ENCODE measurements around the gene WNK1. TPM values are rescaled to one million over a fixed set of nuclear protein-coding genes. Genes with fewer than 3 reads are reported as not detected.

Gene WNK1
- total RNA-seq, 1 experiment from 2014 or later, result 83.3 TPM

DNA sequence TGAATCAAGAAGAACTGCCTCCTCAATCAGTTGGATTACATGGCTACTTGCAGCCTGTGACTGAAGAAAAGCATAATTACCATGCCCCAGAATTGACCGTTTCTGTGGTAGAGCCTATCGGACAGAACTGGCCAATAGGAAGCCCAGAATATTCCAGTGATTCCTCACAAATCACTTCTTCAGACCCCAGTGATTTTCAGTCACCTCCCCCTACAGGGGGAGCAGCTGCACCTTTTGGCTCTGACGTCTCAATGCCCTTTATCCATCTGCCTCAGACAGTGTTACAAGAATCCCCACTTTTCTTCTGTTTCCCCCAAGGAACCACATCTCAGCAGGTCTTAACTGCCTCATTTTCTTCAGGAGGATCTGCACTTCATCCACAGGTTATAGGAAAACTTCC, 116.3 kb downstream of the WNK1 start:
- Histone ChIP-seq H3K4me3 (no peak overlapping the region), H3K36me3 (peaks cover 84% of the 10 kb centered on the region), H3K27me3 (no peaks in the 10 kb centered on the region), H3K9me3 (replicated peaks) (no peaks in the 10 kb centered on the region), H3K4me1 (no peaks in the 10 kb centered on the region), H3K27ac (no peak overlapping the region)
- peak in 1 of 2 experiments; percentile 12 for DNase-seq

DNA sequence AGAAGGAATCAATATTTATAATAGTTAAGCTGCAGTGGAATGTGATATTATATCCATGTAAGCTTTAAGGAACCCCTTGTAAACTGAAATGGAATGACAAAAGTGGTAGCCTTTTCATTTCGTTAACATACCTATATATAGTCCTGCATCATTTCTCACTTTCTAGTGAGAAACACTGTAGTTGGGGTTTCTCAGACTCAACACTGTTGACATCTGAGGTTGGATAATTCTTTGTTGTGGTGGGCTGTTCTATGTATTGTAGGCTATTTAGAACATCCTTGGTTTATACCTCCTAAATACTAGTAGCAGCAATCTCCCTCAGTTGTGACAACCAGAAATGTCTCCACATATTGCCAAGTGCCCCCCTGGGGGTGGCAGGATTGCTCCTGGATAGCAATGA, 118.0 kb downstream of the WNK1 start:
- H3K27me3 ChIP-seq, result no peaks in the 10 kb centered on the region
- no peaks in the 10 kb centered on the region for H3K4me1 ChIP-seq
- H3K27ac ChIP-seq, result no peak overlapping the region
- peaks cover 87% of the 10 kb centered on the region for H3K36me3 ChIP-seq
- no peaks in the 10 kb centered on the region for H3K9me3 ChIP-seq (replicated peaks)
- no peak for DNase-seq
- no peak overlapping the region for H3K4me3 ChIP-seq

DNA sequence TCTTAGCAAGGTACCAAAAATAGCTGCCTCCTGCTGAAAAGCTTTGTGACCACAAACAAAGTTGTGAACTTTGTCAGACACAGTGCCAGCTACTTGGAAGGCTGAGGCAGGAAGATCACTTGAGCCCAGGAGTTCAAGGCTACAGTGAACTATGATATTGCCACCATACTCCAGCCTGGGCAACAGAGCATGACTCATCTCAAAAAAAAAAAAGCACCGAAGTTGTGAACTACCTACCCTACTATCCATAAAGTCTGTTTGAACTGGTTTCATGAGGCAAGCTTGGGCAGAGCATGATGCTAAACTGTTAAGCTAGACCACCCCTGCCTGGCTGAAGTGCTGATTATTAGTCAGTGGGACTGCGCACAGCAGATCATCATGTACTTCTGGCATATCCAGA, 121.6 kb downstream of the WNK1 start:
- Histone ChIP-seq H3K27ac (no peak overlapping the region), H3K4me3 (no peak overlapping the region), H3K27me3 (no peaks in the 10 kb centered on the region), H3K36me3 (peaks cover 62% of the 10 kb centered on the region), H3K9me3 (replicated peaks) (no peaks in the 10 kb centered on the region), H3K4me1 (no peaks in the 10 kb centered on the region)
- no peak for DNase-seq

DNA sequence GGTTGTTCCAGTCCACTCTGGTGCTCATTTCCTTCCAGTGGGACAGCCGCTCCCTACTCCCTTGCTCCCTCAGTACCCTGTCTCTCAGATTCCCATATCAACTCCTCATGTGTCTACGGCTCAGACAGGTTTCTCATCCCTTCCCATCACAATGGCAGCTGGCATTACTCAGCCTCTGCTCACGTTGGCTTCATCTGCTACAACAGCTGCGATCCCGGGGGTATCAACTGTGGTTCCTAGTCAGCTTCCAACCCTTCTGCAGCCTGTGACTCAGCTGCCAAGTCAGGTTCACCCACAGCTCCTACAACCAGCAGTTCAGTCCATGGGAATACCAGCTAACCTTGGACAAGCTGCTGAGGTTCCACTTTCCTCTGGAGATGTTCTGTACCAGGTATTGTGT, 127.3 kb downstream of the WNK1 start:
- H3K27me3 ChIP-seq, result no peaks in the 10 kb centered on the region
- peak overlapping the region; percentile 17; the same call in 1 of the 2 replicates for H3K27ac ChIP-seq
- H3K9me3 ChIP-seq (replicated peaks), result no peaks in the 10 kb centered on the region
- H3K4me3 ChIP-seq, result no peak overlapping the region
- H3K36me3 ChIP-seq, result peaks cover 67% of the 10 kb centered on the region
- DNase-seq, result peak; percentile 89 to 90
- H3K4me1 ChIP-seq, result peaks cover 4% of the 10 kb centered on the region

DNA sequence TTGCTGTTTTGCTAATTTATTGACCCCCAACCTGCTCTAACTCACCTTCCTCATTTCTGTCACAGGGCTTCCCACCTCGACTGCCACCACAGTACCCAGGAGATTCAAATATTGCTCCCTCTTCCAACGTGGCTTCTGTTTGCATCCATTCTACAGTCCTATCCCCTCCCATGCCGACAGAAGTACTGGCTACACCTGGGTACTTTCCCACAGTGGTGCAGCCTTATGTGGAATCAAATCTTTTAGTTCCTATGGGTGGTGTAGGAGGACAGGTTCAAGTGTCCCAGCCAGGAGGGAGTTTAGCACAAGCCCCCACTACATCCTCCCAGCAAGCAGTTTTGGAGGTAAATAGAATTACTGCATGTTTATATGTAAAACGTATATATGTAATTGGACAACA, 128.3 kb downstream of the WNK1 start:
- H3K9me3 ChIP-seq (replicated peaks), result no peaks in the 10 kb centered on the region
- no peaks in the 10 kb centered on the region for H3K27me3 ChIP-seq
- peaks cover 4% of the 10 kb centered on the region for H3K4me1 ChIP-seq
- H3K4me3 ChIP-seq, result no peak overlapping the region
- peaks cover 69% of the 10 kb centered on the region for H3K36me3 ChIP-seq
- no peak overlapping the region for H3K27ac ChIP-seq
- no peak for DNase-seq

DNA sequence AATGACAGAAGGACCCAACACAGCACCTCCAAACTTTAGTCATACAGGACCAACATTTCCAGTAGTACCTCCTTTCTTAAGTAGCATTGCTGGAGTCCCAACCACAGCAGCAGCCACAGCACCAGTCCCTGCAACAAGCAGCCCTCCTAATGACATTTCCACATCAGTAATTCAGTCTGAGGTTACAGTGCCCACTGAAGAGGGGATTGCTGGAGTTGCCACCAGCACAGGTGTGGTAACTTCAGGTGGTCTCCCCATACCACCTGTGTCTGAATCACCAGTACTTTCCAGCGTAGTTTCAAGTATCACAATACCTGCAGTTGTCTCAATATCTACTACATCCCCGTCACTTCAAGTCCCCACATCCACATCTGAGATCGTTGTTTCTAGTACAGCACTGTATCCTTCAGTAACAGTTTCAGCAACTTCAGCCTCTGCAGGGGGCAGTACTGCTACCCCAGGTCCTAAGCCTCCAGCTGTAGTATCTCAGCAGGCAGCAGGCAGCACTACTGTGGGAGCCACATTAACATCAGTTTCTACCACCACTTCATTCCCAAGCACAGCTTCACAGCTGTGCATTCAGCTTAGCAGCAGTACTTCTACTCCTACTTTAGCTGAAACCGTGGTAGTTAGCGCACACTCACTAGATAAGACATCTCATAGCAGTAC, 132.5 kb downstream of the WNK1 start:
- Histone ChIP-seq H3K27me3 (no peaks in the 10 kb centered on the region), H3K4me1 (peaks cover 3% of the 10 kb centered on the region), H3K27ac (no peak overlapping the region), H3K9me3 (replicated peaks) (no peaks in the 10 kb centered on the region), H3K36me3 (peaks cover 94% of the 10 kb centered on the region), H3K4me3 (no peak overlapping the region)
- DNase-seq, result no peak

DNA sequence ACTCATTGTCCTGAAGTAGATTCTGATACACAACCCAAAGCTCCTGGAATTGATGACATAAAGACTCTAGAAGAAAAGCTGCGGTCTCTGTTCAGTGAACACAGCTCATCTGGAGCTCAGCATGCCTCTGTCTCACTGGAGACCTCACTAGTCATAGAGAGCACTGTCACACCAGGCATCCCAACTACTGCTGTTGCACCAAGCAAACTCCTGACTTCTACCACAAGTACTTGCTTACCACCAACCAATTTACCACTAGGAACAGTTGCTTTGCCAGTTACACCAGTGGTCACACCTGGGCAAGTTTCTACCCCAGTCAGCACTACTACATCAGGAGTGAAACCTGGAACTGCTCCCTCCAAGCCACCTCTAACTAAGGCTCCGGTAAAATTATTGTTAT, 133.3 kb downstream of the WNK1 start:
- peaks cover 94% of the 10 kb centered on the region for H3K36me3 ChIP-seq
- no peak overlapping the region for H3K4me3 ChIP-seq
- H3K9me3 ChIP-seq (replicated peaks), result no peaks in the 10 kb centered on the region
- no peak overlapping the region for H3K27ac ChIP-seq
- no peak for DNase-seq
- no peaks in the 10 kb centered on the region for H3K27me3 ChIP-seq
- no peaks in the 10 kb centered on the region for H3K4me1 ChIP-seq

DNA sequence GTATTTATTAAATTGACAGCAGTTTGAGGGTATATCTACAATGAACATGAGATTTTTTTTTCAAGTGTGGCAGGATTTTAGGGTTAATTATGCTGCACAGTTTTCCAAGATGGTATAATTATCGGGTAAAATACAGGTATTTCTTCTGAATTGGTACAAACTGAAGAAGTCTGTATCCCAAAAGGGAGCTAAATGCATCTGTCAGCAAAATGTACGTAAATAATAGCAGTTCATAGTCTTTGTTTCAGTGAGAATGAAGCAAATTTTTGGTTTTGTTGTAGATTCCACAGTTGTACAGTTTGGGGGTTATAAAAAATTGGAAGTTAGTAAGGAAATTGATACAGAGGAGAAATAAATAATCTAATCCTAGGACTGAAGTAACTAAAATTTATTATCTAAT, 133.8 kb downstream of the WNK1 start:
- no peak overlapping the region for H3K27ac ChIP-seq
- H3K9me3 ChIP-seq (replicated peaks), result no peaks in the 10 kb centered on the region
- H3K36me3 ChIP-seq, result peaks cover 94% of the 10 kb centered on the region
- H3K4me3 ChIP-seq, result no peak overlapping the region
- H3K27me3 ChIP-seq, result no peaks in the 10 kb centered on the region
- no peak for DNase-seq
- H3K4me1 ChIP-seq, result no peaks in the 10 kb centered on the region

DNA sequence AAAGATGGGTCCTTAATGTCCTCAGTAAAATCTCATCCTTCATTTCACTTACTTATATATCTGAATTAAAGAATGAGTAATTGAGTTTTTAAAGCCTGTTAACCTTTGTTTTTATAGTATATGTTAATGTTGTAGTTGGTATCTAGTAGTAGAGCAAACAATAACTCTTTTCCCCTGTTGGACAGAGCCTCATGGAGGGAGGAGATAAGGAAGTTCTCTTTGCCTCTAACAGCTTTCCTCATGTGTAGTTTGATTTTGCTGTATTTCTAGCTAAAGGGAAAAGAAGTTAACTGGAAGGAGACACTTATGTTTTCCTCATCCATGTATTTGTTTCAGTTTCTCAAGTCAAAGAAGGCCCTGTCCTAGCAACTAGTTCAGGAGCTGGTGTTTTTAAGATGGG, 141.8 kb downstream of the WNK1 start:
- Histone ChIP-seq H3K36me3 (peaks cover 73% of the 10 kb centered on the region), H3K4me1 (peaks cover 15% of the 10 kb centered on the region), H3K4me3 (no peak overlapping the region), H3K9me3 (replicated peaks) (no peaks in the 10 kb centered on the region), H3K27me3 (no peaks in the 10 kb centered on the region), H3K27ac (no peak overlapping the region)
- DNase-seq, result no peak

DNA sequence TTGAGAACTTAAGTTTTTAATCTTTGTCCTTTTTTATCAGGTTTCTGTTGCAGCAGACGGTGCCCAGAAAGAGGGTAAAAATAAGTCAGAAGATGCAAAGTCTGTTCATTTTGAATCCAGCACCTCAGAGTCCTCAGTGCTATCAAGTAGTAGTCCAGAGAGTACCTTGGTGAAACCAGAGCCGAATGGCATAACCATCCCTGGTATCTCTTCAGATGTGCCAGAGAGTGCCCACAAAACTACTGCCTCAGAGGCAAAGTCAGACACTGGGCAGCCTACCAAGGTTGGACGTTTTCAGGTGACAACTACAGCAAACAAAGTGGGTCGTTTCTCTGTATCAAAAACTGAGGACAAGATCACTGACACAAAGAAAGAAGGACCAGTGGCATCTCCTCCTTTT, 143.7 kb downstream of the WNK1 start:
- H3K27me3 ChIP-seq, result no peaks in the 10 kb centered on the region
- no peak for DNase-seq
- H3K4me3 ChIP-seq, result no peak overlapping the region
- peaks cover 15% of the 10 kb centered on the region for H3K4me1 ChIP-seq
- no peak overlapping the region; the same call in 1 of the 2 replicates for H3K27ac ChIP-seq
- no peaks in the 10 kb centered on the region for H3K9me3 ChIP-seq (replicated peaks)
- peaks cover 75% of the 10 kb centered on the region for H3K36me3 ChIP-seq

DNA sequence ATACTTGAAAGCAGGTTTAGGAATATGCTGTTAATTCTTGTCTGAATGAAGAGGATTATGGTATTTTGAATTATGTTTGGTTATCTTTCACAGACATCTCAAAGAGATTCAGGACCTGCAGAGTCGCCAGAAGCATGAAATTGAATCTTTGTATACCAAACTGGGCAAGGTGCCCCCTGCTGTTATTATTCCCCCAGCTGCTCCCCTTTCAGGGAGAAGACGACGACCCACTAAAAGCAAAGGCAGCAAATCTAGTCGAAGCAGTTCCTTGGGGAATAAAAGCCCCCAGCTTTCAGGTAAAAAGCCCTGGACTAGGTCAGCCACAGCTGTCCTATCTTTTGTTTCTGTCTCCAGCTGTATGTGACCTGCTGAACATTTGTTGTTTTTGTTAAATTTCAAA, 145.0 kb downstream of the WNK1 start:
- Histone ChIP-seq H3K4me3 (no peak overlapping the region), H3K27me3 (no peaks in the 10 kb centered on the region), H3K36me3 (peaks cover 81% of the 10 kb centered on the region), H3K4me1 (peaks cover 15% of the 10 kb centered on the region), H3K27ac (peak overlapping the region; percentile 45), H3K9me3 (replicated peaks) (no peaks in the 10 kb centered on the region)
- peak; percentile 72 for DNase-seq

DNA sequence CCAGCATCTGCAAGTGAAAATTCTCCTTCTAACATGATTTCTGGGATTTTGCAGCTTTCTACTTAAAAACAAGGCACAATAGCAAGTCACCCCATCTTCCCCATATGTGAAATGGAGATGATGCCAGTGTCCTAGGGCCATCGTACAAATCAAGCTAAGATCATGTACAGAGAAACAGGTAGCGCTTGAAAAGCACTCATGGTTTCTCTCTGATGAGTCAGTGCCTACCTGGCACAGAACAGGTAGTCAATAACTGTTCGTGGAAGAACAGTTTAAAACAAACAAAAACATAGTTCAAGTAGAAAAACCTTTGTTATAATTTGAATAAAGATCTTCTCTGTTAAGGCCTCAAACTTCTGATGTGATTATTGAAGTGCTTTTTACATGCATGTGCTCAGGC, 150.2 kb downstream of the WNK1 start:
- no peak overlapping the region for H3K4me3 ChIP-seq
- H3K27ac ChIP-seq, result no peak overlapping the region
- no peaks in the 10 kb centered on the region for H3K27me3 ChIP-seq
- peaks cover 6% of the 10 kb centered on the region for H3K4me1 ChIP-seq
- H3K9me3 ChIP-seq (replicated peaks), result no peaks in the 10 kb centered on the region
- peaks cover 80% of the 10 kb centered on the region for H3K36me3 ChIP-seq
- no peak for DNase-seq

DNA sequence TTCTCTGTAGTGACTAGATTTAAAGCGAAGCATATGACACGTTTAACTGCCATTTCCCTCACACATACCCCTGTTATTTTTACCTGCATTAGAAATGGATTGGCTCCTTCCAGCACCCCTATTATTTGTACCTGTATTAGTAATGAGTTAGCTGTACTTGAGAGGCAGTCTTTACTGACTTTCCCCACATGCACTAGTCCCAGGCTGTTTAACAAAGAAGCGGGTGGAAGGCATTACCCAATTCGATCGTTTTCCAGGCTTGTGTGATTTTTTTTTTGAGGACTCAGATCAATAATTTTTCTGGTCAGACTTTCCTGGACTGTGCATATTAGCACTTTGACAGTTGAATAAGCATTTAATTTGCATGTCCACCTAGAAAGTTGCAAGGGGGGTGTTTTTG, 150.7 kb downstream of the WNK1 start:
- Histone ChIP-seq H3K36me3 (peaks cover 80% of the 10 kb centered on the region), H3K4me3 (no peak overlapping the region), H3K4me1 (peaks cover under 1% of the 10 kb centered on the region; the same call in 1 of the 2 replicates), H3K9me3 (replicated peaks) (no peaks in the 10 kb centered on the region), H3K27ac (no peak overlapping the region), H3K27me3 (no peaks in the 10 kb centered on the region)
- DNase-seq, result no peak

DNA sequence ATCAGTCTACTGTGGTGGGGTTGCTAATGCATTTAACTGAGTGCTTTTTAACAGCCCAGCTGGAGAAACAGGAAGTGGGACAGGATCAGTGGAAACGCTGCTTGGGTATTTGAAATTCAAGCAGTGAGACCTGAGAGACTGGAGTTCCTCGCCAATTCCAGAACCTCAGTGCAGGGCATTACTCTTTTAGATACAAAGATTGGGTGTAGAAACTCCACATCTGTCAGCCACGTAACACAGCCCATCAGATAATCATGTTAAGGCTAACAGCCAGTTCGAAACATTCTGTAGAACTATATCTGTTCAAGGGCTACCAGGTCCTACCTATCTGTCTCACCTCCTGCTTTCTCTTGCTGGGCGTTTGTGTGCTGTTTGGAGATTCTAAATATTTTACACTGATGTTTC, 151.6 kb downstream of the WNK1 start:
- Histone ChIP-seq H3K4me3 (no peak overlapping the region), H3K27me3 (no peaks in the 10 kb centered on the region), H3K9me3 (replicated peaks) (no peaks in the 10 kb centered on the region), H3K27ac (no peak overlapping the region), H3K36me3 (peaks cover 82% of the 10 kb centered on the region), H3K4me1 (no peaks in the 10 kb centered on the region)
- DNase-seq, result no peak

DNA sequence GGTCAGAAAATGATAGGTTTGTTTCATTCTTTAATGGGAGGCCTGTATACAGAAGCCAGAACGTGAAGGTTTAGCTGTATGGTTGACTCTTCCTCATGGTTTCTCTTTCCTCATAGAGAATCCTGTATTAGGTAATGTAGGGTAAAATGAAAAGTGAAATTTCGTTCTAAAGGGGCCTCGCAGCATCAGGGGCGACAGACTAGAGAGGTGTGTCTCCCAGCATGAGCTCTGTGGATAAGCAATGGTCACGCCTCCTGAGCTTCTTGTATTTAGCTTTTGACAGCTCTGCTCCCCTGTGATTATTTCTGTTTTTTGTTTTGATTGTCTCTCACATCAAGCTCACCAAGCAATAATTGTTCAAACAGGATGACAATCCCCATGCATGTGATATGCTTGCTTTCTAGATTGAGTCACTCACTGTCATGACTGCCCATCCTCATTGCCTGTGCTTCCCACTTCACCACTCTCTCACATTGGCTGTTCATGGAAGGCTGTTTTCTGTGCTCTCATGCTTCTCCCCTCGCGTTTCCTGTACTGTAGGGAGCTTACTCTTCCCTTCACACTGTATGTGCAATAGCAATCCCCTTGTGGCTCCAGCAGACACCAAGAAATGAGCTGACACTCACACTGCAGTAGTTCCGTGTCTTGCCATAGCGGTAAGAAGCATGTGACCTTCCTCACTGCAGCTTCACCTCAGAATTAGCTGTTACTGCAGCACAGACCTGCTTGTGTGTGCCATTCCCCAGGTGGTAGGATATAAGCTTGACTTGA, 153.1 kb downstream of the WNK1 start:
- Histone ChIP-seq H3K27ac (no peak overlapping the region), H3K36me3 (peaks cover 86% of the 10 kb centered on the region)

More for the DNA sequence above, 153.1 kb downstream of the WNK1 start:
- H3K9me3 ChIP-seq (replicated peaks), result no peaks in the 10 kb centered on the region
- no peaks in the 10 kb centered on the region for H3K4me1 ChIP-seq
- H3K4me3 ChIP-seq, result no peak overlapping the region
- no peaks in the 10 kb centered on the region for H3K27me3 ChIP-seq
- no peak for DNase-seq

Measured in SJCRH30 (cell line).